WTC11 (cell line): ENCODE data around the gene INCA1.

Source experiments
- ESRRA ChIP-seq: sonication (generic); formaldehyde crosslinking; IDR thresholded peaks from 2 replicates; pipeline ENCODE4 v1.8.1; 2022; ENCODE audit warnings: mild to moderate bottlenecking, missing genetic modification reagents, borderline replicate concordance
- IRF2 ChIP-seq: sonication (generic); formaldehyde crosslinking; IDR thresholded peaks from 2 replicates; pipeline ENCODE4 v1.8.0; 2022; ENCODE audit warnings: low read depth, missing genetic modification reagents, borderline replicate concordance
- TCF7 ChIP-seq: sonication (generic); formaldehyde crosslinking; IDR thresholded peaks from 2 replicates; pipeline ENCODE4 v1.8.0; 2022; ENCODE audit warnings: mild to moderate bottlenecking, low read depth, missing genetic modification reagents, moderate library complexity
- ZNF138 ChIP-seq: sonication (generic); formaldehyde crosslinking; conservative IDR thresholded peaks from 2 replicates; pipeline ENCODE4 v1.8.1; 2022; ENCODE audit warnings: mild to moderate bottlenecking, moderate library complexity, missing genetic modification reagents
- TF ChIP-seq, protein P1 (sequence below): fragments of 200-600 bp; IDR thresholded peaks from 2 replicates; pipeline ENCODE4 v1.8.0; 2022; ENCODE audit warnings: antibody characterized with exemption
- TF ChIP-seq, protein P2 (sequence below): sonication (generic); formaldehyde crosslinking; IDR thresholded peaks from 2 replicates; pipeline ENCODE4 v1.8.1; 2023; ENCODE audit warnings: mild to moderate bottlenecking, missing genetic modification reagents

DNA sequence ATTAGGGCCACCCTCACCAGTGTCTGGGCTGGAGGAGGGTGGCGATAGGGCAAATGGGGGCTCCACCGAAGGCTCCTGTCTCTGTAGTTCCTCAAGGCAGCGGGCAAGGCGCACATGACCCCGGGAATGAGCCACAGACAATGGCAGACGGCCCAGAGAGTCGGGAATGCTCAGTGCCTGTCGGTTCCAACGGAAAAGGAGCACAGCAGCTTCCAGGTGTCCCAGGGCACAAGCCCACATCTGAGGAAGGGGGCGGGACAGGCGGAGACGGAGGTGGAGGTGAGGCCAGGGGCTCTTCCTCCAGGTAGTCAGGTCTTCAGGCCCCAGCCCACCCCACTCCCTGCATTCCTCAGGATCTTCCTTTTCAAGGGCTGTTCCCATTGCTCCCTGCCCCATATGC lies 24.6 kb downstream of the INCA1 start:
- TF ChIP-seq, protein P1, sequence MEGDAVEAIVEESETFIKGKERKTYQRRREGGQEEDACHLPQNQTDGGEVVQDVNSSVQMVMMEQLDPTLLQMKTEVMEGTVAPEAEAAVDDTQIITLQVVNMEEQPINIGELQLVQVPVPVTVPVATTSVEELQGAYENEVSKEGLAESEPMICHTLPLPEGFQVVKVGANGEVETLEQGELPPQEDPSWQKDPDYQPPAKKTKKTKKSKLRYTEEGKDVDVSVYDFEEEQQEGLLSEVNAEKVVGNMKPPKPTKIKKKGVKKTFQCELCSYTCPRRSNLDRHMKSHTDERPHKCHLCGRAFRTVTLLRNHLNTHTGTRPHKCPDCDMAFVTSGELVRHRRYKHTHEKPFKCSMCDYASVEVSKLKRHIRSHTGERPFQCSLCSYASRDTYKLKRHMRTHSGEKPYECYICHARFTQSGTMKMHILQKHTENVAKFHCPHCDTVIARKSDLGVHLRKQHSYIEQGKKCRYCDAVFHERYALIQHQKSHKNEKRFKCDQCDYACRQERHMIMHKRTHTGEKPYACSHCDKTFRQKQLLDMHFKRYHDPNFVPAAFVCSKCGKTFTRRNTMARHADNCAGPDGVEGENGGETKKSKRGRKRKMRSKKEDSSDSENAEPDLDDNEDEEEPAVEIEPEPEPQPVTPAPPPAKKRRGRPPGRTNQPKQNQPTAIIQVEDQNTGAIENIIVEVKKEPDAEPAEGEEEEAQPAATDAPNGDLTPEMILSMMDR: no peak
- TF ChIP-seq ZNF138 (CRISPR knock-in tag) (no peak), IRF2 (no peak), TCF7 (CRISPR knock-in tag) (no peak), ESRRA (CRISPR knock-in tag) (no peak)
- TF ChIP-seq, protein P2, sequence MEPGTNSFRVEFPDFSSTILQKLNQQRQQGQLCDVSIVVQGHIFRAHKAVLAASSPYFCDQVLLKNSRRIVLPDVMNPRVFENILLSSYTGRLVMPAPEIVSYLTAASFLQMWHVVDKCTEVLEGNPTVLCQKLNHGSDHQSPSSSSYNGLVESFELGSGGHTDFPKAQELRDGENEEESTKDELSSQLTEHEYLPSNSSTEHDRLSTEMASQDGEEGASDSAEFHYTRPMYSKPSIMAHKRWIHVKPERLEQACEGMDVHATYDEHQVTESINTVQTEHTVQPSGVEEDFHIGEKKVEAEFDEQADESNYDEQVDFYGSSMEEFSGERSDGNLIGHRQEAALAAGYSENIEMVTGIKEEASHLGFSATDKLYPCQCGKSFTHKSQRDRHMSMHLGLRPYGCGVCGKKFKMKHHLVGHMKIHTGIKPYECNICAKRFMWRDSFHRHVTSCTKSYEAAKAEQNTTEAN (CRISPR knock-in tag): no peak
